Gastrocnemius medialis (tissue), 4 donors: ENCODE results near the gene SPEG. TPM values are rescaled to one million over a fixed set of nuclear protein-coding genes. Genes with fewer than 3 reads are reported as not detected.

Experiments
- ATAC-seq, 2 donors: fragments of 150-250 bp; one replicate each; pipeline ENCODE4 v1.9.1; 2016
- DNase-seq, 2 donors: peaks; one replicate each; pipeline ENCODE4 v3.0.0-alpha.2; 2019
- H3K27ac ChIP-seq, 4 donors: fragments of 200-600 bp; sonication (generic); 1 replicate in 1 of 4; 2 replicates in 3 of 4; pipeline ENCODE4 v1.5.1; 2016 to 2018; ENCODE audit warnings: mild to moderate bottlenecking in 2 of 4, moderate library complexity in 1 of 4
- H3K27me3 ChIP-seq, 3 donors: fragments of 200-600 bp; sonication (generic) in 2 of 3; 1 replicate in 1 of 3; 2 replicates in 2 of 3; pipeline versions ENCODE4 v1.5.1 to v1.6.0; 2016 to 2019; ENCODE audit warnings: mild to moderate bottlenecking in 1 of 3, moderate library complexity in 1 of 3
- H3K36me3 ChIP-seq, 2 donors: fragments of 200-600 bp; sonication (generic) in 1 of 2; one replicate each; pipeline ENCODE4 v1.5.1; 2017 to 2018
- H3K4me1 ChIP-seq, 2 donors: fragments of 200-600 bp; sonication (generic) in 1 of 2; one replicate each; pipeline ENCODE4 v1.5.1; 2016 to 2017; ENCODE audit warnings: mild to moderate bottlenecking in 2 of 2
- H3K4me3 ChIP-seq, 4 donors: fragments of 200-600 bp; sonication (generic) in 3 of 4; 1 replicate in 1 of 4; 2 replicates in 3 of 4; pipeline ENCODE4 v1.5.1; 2016 to 2019; ENCODE audit warnings: mild to moderate bottlenecking in 2 of 4
- H3K9me3 ChIP-seq, 3 donors: fragments of 200-600 bp; sonication (generic) in 2 of 3; 1 replicate in 1 of 3; 2 replicates in 2 of 3; pipeline ENCODE4 v1.5.1; 2016 to 2019
- CTCF ChIP-seq, 5 experiments: fragments of 450-650 bp in 3 of 5; fragments of 200-600 bp in 2 of 5; sonication (generic) in 2 of 5; IDR thresholded peaks in 4 of 5; conservative IDR thresholded peaks in 1 of 5; 1 replicate in 4 of 5; 2 replicates in 1 of 5; pipeline ENCODE4 v1.5.1; 2016 to 2019; ENCODE audit warnings: antibody characterized with exemption in 5 of 5, mild to moderate bottlenecking in 3 of 5, moderate library complexity in 3 of 5
- POLR2A ChIP-seq, 2 donors: fragments of 450-650 bp; IDR thresholded peaks; one replicate each; pipeline ENCODE4 v1.6.1; 2017; ENCODE audit warnings: antibody characterized with exemption in 2 of 2, mild to moderate bottlenecking in 2 of 2, moderate library complexity in 2 of 2
- in situ Hi-C, 4 donors: fragments of 200-750 bp; cut with MboI; loops; one replicate each; pipeline versions ENCODE4 v1.15.0 to v1.8.0; 2017; ENCODE audit warnings: low sequenced_read_pairs in 4 of 4
- intact Hi-C: fragments of 100-400 bp; cut with DNase I; formaldehyde crosslinking; loops from one replicate; pipeline ENCODE4 v1.15.1; 2023; ENCODE audit warnings: low total_unique reads
- total RNA-seq, 4 donors: library from RNA; depleted of rRNA; stranded (reverse); fragments of >200 nt; gene quantifications; one replicate each; pipeline versions ENCODE4 v1.1.0 to v1.2.3, GENCODE V29; 2016

SPEG gene
- total RNA-seq, 4 donors from 2014 or later, result 104 to 387 (median 222) TPM

DNA sequence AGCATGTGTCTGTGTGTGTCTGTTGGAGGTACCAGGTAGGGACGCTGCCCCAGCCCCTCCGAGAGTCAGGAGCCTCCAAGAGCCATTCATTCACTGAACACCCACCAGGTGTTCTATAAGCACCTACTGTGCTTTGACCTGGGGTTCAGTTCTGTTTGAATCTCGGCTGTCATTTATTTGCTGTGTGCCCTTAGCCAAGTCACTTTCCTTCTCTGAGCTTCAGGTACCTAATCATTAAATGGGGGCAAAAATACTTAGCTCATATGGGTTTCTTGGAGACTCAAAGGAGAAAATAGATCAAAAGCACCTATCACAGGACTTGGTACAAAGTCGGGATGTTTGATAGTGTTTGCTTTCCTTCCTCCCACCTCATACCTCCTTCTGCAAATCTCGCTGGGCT is 92.8 kb downstream of the SPEG start:
- H3K27ac ChIP-seq, result no peak overlapping the region
- intact Hi-C loops, result no loop called here
- DNase-seq (no peak), ATAC-seq (no peak)
- H3K36me3 ChIP-seq, result no peaks in the 10 kb centered on the region
- in situ Hi-C loops, result loop anchor here (5.0 to 25.0 kb wide), 4 partner anchors 35 to 240 kb away; partner anchors contain the start of gene DNAJB2 (in 1 of the 4)
- H3K4me1 ChIP-seq, result peaks cover 2 to 3% of the 10 kb centered on the region in 2 donors
- no peak overlapping the region for H3K4me3 ChIP-seq
- no peaks in the 10 kb centered on the region for H3K9me3 ChIP-seq
- TF ChIP-seq CTCF (IDR thresholded peaks at IDR 0.05 in 4 of 5, conservative IDR thresholded peaks at IDR 0.05 in 1 of 5) (no peak), POLR2A (IDR thresholded peaks at IDR 0.05) (no peak)
- peaks cover 17 to 29% (median 19%) of the 10 kb centered on the region in 3 donors for H3K27me3 ChIP-seq

- Histone ChIP-seq H3K36me3 (no peaks in the 10 kb centered on the region), H3K27me3 (peaks cover 0 to 2% (median 0%) of the 10 kb centered on the region in 3 donors), H3K27ac (no peak overlapping the region), H3K9me3 (no peaks in the 10 kb centered on the region), H3K4me1 (no peaks in the 10 kb centered on the region), H3K4me3 (peak overlapping the region in 1 of 4 donors; percentile 40)
- in situ Hi-C loops (loop anchor here in 3 of 4 donors (5.0 to 25.0 kb wide), 3 partner anchors 114 to 243 kb away; partner anchors contain the start of gene DNAJB2 (in 1 of the 3)), intact Hi-C loops (loop anchor here (1.0 to 10.0 kb wide), 6 partner anchors 21 to 236 kb away; no protein-coding TSS in a partner anchor)
- ATAC-seq (peak; percentile 91 to 96), DNase-seq (peak; percentile 74 to 76)
- TF ChIP-seq POLR2A (IDR thresholded peaks at IDR 0.05) (no peak), CTCF (IDR thresholded peaks at IDR 0.05 in 4 of 5, conservative IDR thresholded peaks at IDR 0.05 in 1 of 5) (peak; percentile 97 to 99 (median 98))
Observed at GRCh38 chr2:219530048-219530963, 95.7 kb downstream of the SPEG start.

DNA sequence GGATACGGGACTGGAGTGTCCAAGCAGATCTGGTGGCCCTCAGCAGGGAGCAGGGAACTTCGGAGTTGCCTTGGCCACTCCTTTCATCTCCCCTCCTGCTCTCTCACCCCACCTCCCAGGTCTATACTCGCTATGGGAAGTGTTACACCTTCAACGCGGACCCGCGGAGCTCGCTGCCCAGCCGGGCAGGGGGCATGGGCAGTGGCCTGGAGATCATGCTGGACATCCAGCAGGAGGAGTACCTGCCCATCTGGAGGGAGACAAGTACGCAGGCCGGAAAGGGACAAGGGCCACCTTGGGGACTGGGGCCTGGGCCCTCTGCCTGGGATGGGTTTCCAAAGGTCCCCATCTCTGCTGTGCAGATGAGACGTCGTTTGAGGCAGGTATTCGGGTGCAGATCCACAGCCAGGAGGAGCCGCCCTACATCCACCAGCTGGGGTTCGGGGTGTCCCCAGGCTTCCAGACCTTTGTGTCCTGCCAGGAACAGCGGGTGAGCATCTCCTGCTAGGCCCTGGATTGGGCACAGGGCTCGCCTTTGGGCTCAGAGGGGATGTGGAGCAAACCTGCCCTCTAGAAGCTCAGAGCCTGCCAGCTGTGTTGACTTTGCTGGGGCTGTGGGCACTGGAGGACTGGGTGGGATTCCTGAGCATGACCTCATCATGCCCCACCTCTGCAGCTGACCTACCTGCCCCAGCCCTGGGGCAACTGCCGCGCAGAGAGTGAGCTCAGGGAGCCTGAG is 97.2 kb downstream of the SPEG start:
- Histone ChIP-seq H3K4me1 (no peaks in the 10 kb centered on the region), H3K9me3 (no peaks in the 10 kb centered on the region), H3K4me3 (no peak overlapping the region), H3K27me3 (no peaks in the 10 kb centered on the region), H3K36me3 (no peaks in the 10 kb centered on the region), H3K27ac (no peak overlapping the region)
- intact Hi-C loops, result loop anchor here (5.0 to 10.0 kb wide), 2 partner anchors 70 to 237 kb away; no protein-coding TSS in a partner anchor
- TF ChIP-seq CTCF (IDR thresholded peaks at IDR 0.05 in 4 of 5, conservative IDR thresholded peaks at IDR 0.05 in 1 of 5) (no peak), POLR2A (IDR thresholded peaks at IDR 0.05) (no peak)
- no peak for DNase-seq
- ATAC-seq, result no peak
- in situ Hi-C loops, result loop anchor here in 3 of 4 donors (5.0 to 25.0 kb wide), 3 partner anchors 113 to 245 kb away; partner anchors contain the start of gene DNAJB2 (in 1 of the 3)

GRCh38 chr2:219532378-219532649 is 97.7 kb downstream of the SPEG start:
- Histone ChIP-seq H3K27ac (no peak overlapping the region), H3K4me1 (no peaks in the 10 kb centered on the region), H3K9me3 (no peaks in the 10 kb centered on the region), H3K27me3 (no peaks in the 10 kb centered on the region), H3K36me3 (no peaks in the 10 kb centered on the region), H3K4me3 (no peak overlapping the region)
- in situ Hi-C loops (loop anchor here in 3 of 4 donors (5.0 to 25.0 kb wide), 3 partner anchors 112 to 245 kb away; partner anchors contain the start of gene DNAJB2 (in 1 of the 3)), intact Hi-C loops (loop anchor here (5.0 to 10.0 kb wide), 2 partner anchors 70 to 238 kb away; no protein-coding TSS in a partner anchor)
- DNase-seq (no peak), ATAC-seq (no peak)
- TF ChIP-seq CTCF (IDR thresholded peaks at IDR 0.05 in 4 of 5, conservative IDR thresholded peaks at IDR 0.05 in 1 of 5) (no peak), POLR2A (IDR thresholded peaks at IDR 0.05) (no peak)
